B cell (primary cell): ENCODE measurements around the gene FRRS1. TPM values are rescaled to one million over a fixed set of nuclear protein-coding genes. Genes with fewer than 3 reads are reported as not detected.

Source experiments
- ATAC-seq: fragments of 200-7000 bp; cut with Tn5 transposase; one replicate; pipeline ENCODE4 v1.10.0; 2021; ENCODE audit warnings: low read depth, mild to moderate bottlenecking, moderate number of reproducible peaks, moderate library complexity
- CTCF ChIA-PET: fragments of 350-600 bp; sonication (Branson Sonifier 250); formaldehyde crosslinking; loops from one replicate; lab custom pipeline; 2021; ENCODE audit warnings: antibody characterized with exemption, inconsistent platforms; lab: Charles Lee
- POLR2A ChIA-PET: fragments of 350-600 bp; sonication (Branson Sonifier 250); formaldehyde crosslinking; loops from one replicate; lab custom pipeline; 2021; ENCODE audit warnings: antibody characterized with exemption; lab: Charles Lee
- DNase-seq: peaks from one replicate; pipeline ENCODE4 v3.0.0; 2013
- H2AFZ ChIP-seq: 2 replicates; pipeline ENCODE4 v1.6.1; 2012; ENCODE audit warnings: mild to moderate bottlenecking, low read depth, low read length; ENCODE audit not compliant: insufficient read depth, poor library complexity, severe bottlenecking
- H3K27ac ChIP-seq, 2 donors: 1 replicate in 1 of 2; 2 replicates in 1 of 2; pipeline ENCODE4 v1.5.1; 2012 to 2013; ENCODE audit warnings: low read length in 2 of 2, mild to moderate bottlenecking in 2 of 2, moderate library complexity in 1 of 2
- H3K27me3 ChIP-seq, 4 experiments: fragments of 200-600 bp in 1 of 4; sonication (generic) in 1 of 4; replicated peaks in 1 of 4; 1 replicate in 2 of 4; 2 replicates in 2 of 4; pipeline versions ENCODE4 v1.6.1 to v1.7.0; 2013 to 2016; ENCODE audit warnings: low read length in 3 of 4, mild to moderate bottlenecking in 2 of 4, mixed read lengths in 1 of 4, moderate library complexity in 1 of 4; ENCODE audit not compliant: insufficient read depth in 4 of 4, control insufficient read depth in 3 of 4; ENCODE audit errors: control extremely low read depth in 1 of 4
- H3K36me3 ChIP-seq, 2 experiments: replicated peaks in 1 of 2; 1 replicate in 1 of 2; 2 replicates in 1 of 2; pipeline versions ENCODE4 v1.6.1 to v1.7.1; 2013; ENCODE audit warnings: low read length in 1 of 2; ENCODE audit not compliant: insufficient read depth in 2 of 2, control insufficient read depth in 1 of 2; ENCODE audit errors: control extremely low read depth in 1 of 2, extremely low read depth in 1 of 2
- H3K4me1 ChIP-seq, 2 donors: fragments of 200-600 bp in 1 of 2; sonication (generic) in 1 of 2; 1 replicate in 1 of 2; 2 replicates in 1 of 2; pipeline versions ENCODE4 v1.5.1 to v1.6.1; 2013 to 2017; ENCODE audit warnings: low read length in 2 of 2; ENCODE audit not compliant: control insufficient read depth in 2 of 2, insufficient read depth in 2 of 2
- H3K4me2 ChIP-seq: replicated peaks from 2 replicates; pipeline ENCODE3; 2012; ENCODE audit warnings: mild to moderate bottlenecking, low read depth, low read length; ENCODE audit not compliant: poor library complexity, severe bottlenecking
- H3K4me3 ChIP-seq, 5 experiments: fragments of 200-600 bp in 1 of 5; sonication (generic) in 1 of 5; 1 replicate in 3 of 5; 2 replicates in 2 of 5; pipeline versions ENCODE4 v1.5.1 to v1.7.0; 2011 to 2016; ENCODE audit warnings: low read length in 4 of 5, mild to moderate bottlenecking in 4 of 5, low read depth in 2 of 5, control low read depth in 1 of 5, moderate library complexity in 1 of 5; ENCODE audit not compliant: insufficient read depth in 1 of 5; ENCODE audit errors: control extremely low read depth in 1 of 5, extremely low read depth in 1 of 5
- H3K79me2 ChIP-seq: fragments of 200-600 bp; sonication (generic); one replicate; pipeline ENCODE4 v1.6.0; 2016; ENCODE audit warnings: low read length; ENCODE audit not compliant: control insufficient read depth, insufficient read depth
- H3K9ac ChIP-seq: fragments of 200-600 bp; sonication (generic); 2 replicates; pipeline ENCODE4 v1.6.1; 2017; ENCODE audit warnings: mild to moderate bottlenecking, low read length, moderate library complexity
- H3K9me3 ChIP-seq, 3 donors: one replicate each; pipeline versions ENCODE4 v1.6.1 to v1.7.1; 2013; ENCODE audit warnings: low read length in 2 of 3; ENCODE audit not compliant: control insufficient read depth in 2 of 3, insufficient read depth in 1 of 3; ENCODE audit errors: control extremely low read depth in 1 of 3
- H4K20me1 ChIP-seq: 2 replicates; pipeline ENCODE4 v1.6.0; 2012; ENCODE audit warnings: mild to moderate bottlenecking, low read length; ENCODE audit not compliant: insufficient read depth, control insufficient read depth, poor library complexity, severe bottlenecking
- H3K27ac Mint-ChIP-seq: one replicate; pipeline ENCODE4 v1.8.0; 2021; ENCODE audit warnings: mixed read lengths
- H3K27me3 Mint-ChIP-seq: one replicate; pipeline ENCODE4 v1.8.0; 2021; ENCODE audit warnings: mixed read lengths
- H3K4me1 Mint-ChIP-seq: one replicate; pipeline ENCODE4 v1.8.0; 2021; ENCODE audit warnings: mixed read lengths
- H3K4me3 Mint-ChIP-seq: one replicate; pipeline ENCODE4 v1.8.0; 2021; ENCODE audit warnings: mixed read lengths
- H3K9me3 Mint-ChIP-seq: one replicate; pipeline ENCODE4 v1.8.0; 2022; ENCODE audit warnings: mixed read lengths; ENCODE audit not compliant: insufficient read depth
- CTCF ChIP-seq: fragments of 200-600 bp; IDR thresholded peaks from one replicate; pipeline ENCODE4 v1.8.0; 2022; ENCODE audit warnings: antibody characterized with exemption, mild to moderate bottlenecking
- EZH2 ChIP-seq: IDR thresholded peaks from 2 replicates; pipeline ENCODE4 v1.6.1; 2012; ENCODE audit warnings: borderline replicate concordance, low read depth, mild to moderate bottlenecking, moderate library complexity, low read length; ENCODE audit not compliant: insufficient read depth, poor library complexity, severe bottlenecking
- intact Hi-C: fragments of 100-400 bp; cut with micrococcal nuclease; formaldehyde crosslinking; loops from one replicate; pipeline ENCODE4 v1.10.0; 2022
- polyA plus RNA-seq: library from polyadenylated mRNA; depleted of rRNA; stranded (reverse); fragments of >200 nt; gene quantifications from 2 replicates; pipeline ENCODE4 v1.2.3, GENCODE V29; 2012
- total RNA-seq, 2 donors: library from RNA; stranded (reverse); fragments of 120-200 nt in 1 of 2; gene quantifications; 1 replicate in 1 of 2; 2 replicates in 1 of 2; pipeline versions ENCODE4 v1.2.3 to v1.2.4, GENCODE V29; 2013 to 2022

Gene FRRS1
- total and polyA plus RNA-seq, 2 donors (not counting 1 experiment from before 2014, with no cell fraction given), result 0.73 to 0.96 TPM

GRCh38 chr1:99788896-99789295 is 22.5 kb upstream of the FRRS1 start:
- peaks cover 0 to 7% (median 5%) of the 10 kb centered on the region in 4 experiments for H3K27me3 ChIP-seq

More at GRCh38 chr1:99788896-99789295, 22.5 kb upstream of the FRRS1 start:
- H3K79me2 ChIP-seq, result no peaks in the 10 kb centered on the region
- H3K4me1 ChIP-seq, result peaks cover 30 to 38% of the 10 kb centered on the region in 2 donors
- H3K9me3 ChIP-seq, result no peaks in the 10 kb centered on the region
- no peak overlapping the region for H2AFZ ChIP-seq
- ChIA-PET CTCF (interaction anchor here (1.3 kb wide), 1 partner anchor 12 kb away, joined by 3 read pairs; no protein-coding TSS in a partner anchor), POLR2A (no interaction called here)
- no peaks in the 10 kb centered on the region for H4K20me1 ChIP-seq
- ATAC-seq (no peak), DNase-seq (no peak)
- Mint-ChIP-seq H3K4me3 (no peak overlapping the region), H3K27me3 (peaks cover 9% of the 10 kb centered on the region), H3K4me1 (peaks cover 30% of the 10 kb centered on the region), H3K27ac (no peak overlapping the region), H3K9me3 (no peaks in the 10 kb centered on the region)
- no peak overlapping the region for H3K27ac ChIP-seq
- no peak overlapping the region for H3K4me3 ChIP-seq
- no peaks in the 10 kb centered on the region for H3K36me3 ChIP-seq
- intact Hi-C loops, result no loop called here
- no peak overlapping the region for H3K9ac ChIP-seq
- no peak overlapping the region for H3K4me2 ChIP-seq
- TF ChIP-seq EZH2, result no peak
- no peak for TF ChIP-seq CTCF
